Posterior vena cava (tissue), 2 donors: ENCODE results near the gene CHAMP1. TPM values are rescaled to one million over a fixed set of nuclear protein-coding genes. Genes with fewer than 3 reads are reported as not detected.
"Not testable (repeated sequence)": the region's sequence is repeated elsewhere in the genome, so short reads cannot be mapped to it uniquely, and the experiment has no call there.

Experiments used
- DNase-seq: peaks from one replicate; pipeline ENCODE4 v3.0.0-alpha.2; 2020; ENCODE audit warnings: low spot score
- intact Hi-C, 2 donors: fragments of 100-400 bp; cut with DNase I; formaldehyde crosslinking; loops; one replicate each; pipeline versions ENCODE4 v1.14.1 to v1.14.2; 2022 to 2023
- microRNA-seq, 2 donors: library from miRNA; unstranded; fragments of <30 nt; microRNA quantifications; one replicate each; pipeline ENCODE4 v1.2.0, GENCODE V29; 2020 to 2021; ENCODE audit warnings: borderline microRNAs expressed in 2 of 2
- total RNA-seq, 2 donors: library from RNA; stranded (reverse); fragmentation: NEBNext Ultra II Directional; extraction: Animal tissue kit (Norgen Biotek cat#: 25700); gene quantifications; one replicate each; pipeline ENCODE4 v1.2.1, GENCODE V29; 2021
- donor health status: DM: yes; HTN: yes; CAD: no.
- donor health status: DM: yes; HTN: yes; CAD: no.

CHAMP1 gene
- total RNA-seq, 2 donors from 2014 or later: 16.3 to 16.4 TPM

DNA sequence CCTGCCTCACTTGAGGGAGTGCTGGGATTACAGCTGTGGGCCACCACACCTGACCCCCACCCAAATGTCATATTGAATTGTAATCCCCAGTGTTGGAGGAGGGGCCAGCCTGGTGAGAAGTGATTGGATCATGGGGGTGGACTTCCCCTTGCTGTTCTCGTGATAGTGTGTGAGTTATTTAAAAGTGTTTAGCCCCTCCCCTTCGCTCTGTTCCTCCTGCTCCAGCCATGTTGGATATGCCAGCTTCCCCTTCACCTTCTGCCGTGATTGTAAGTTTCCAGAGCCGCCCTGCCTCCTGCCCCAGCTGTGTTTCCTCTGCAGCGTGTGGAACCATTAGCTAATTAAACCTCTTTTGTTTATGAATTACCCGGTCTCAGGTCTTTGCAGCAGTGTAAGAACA lies 13.7 kb downstream of the CHAMP1 start:
- DNase-seq: no peak
- intact Hi-C loops: no loop called here

DNA sequence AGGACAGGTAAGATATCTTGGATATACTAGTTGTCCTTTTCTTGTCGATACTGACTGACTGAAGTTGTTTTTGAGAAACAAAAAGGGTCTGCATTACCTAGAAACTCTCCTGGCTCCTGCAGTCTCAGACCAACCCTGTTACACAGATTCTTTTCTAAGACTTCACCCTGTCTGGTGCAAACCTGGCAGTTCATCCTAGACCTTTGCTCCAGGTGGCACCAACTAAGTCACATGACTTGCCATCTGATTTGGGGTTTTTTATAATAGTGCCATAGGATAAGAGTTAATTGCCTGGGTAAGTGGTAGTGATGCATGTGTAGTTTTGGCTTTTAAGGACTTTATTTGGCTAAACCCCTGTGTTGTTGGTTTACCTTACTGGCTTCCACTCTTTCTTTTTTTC lies 14.3 kb downstream of the CHAMP1 start:
- DNase-seq: no peak
- intact Hi-C loops: no loop called here

- intact Hi-C loops: no loop called here
- DNase-seq: no peak
Observed at GRCh38 chr13:114330086-114330485, 15.8 kb downstream of the CHAMP1 start.

- intact Hi-C loops, DNase-seq: not testable (repeated sequence)
Observed at GRCh38 chr13:114333881-114334280, 19.6 kb downstream of the CHAMP1 start.

DNA sequence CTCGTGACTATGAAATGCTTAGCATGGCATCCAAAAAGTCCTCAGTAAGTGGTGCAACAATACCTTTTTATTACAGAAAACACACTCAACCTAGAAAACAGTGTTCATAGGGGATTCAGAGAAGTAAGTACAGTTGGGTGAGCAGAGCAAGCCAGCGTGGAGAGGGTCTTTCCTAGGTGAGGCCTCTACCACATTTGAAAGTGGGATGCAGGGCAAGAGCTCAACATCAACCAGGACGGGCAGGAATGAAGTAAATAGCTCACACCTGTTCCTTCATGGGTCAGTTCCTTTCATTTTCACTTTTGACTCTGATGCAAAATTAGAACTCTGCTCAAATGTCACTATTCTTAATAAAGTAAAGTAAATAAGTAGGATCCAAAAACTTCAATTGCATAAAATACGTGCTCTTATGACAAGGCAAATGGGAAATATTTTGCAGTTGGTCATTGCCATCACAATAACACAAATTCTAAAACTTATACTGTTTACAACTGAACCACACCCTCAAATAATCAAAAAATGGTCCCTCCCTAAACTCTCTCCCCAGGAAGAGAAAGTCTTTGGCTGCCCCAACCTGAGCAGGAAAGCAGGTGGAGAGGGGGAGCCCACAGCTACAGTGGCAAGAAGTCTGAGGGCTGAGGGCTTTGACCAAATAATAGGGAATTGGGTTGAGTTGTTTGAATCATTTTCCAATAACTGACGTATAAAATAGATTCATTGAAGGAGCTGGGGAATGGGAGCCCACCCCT lies 20.2 kb downstream of the CHAMP1 start:
- DNase-seq: no peak
- intact Hi-C loops: no loop called here

DNA sequence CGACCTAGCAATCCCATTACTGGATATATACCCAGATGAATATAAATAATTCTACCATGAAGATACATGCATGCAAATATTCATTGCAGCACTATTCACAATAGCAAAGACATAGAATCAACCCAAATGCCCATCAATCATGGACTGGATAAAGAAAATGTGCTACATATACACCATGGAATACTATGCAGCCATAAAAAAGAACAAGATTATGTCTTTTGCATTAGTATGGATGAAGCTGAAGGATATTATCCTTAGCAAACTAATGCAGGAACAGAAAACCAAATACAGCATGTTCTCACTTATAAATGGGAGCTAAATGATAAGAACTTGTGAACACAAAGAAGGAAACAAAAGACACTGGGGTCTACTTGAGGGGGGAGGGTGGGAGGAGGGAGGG lies 22.2 kb downstream of the CHAMP1 start:
- DNase-seq, intact Hi-C loops: not testable (repeated sequence)

DNA sequence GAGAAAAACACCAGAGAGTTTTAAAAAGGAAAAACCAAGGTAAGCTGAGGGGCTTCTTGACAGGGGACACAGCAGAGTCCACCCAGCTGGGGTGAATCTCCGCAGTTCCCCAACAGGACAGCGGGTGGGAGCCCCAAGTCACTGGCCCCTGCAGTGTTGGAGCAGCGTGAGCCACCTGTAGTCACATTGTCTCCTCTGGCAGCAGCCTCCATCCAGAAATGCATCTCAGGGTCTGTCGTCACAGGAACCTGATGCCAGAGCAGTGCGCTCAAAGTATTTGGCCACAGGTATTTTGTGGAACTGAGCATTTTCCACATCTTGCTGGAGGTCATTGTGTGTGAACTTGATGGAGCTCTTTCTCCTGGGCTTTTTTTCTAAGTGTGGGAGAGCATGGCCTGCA lies 24.7 kb downstream of the CHAMP1 start:
- DNase-seq: no peak
- intact Hi-C loops: no loop called here

- intact Hi-C loops: no loop called here
- no peak for DNase-seq
Observed at GRCh38 chr13:114339857-114340534, 25.7 kb downstream of the CHAMP1 start.

GRCh38 chr13:114341003-114341777 lies 26.9 kb downstream of the CHAMP1 start:
- intact Hi-C loops: no loop called here
- DNase-seq: no peak

DNA sequence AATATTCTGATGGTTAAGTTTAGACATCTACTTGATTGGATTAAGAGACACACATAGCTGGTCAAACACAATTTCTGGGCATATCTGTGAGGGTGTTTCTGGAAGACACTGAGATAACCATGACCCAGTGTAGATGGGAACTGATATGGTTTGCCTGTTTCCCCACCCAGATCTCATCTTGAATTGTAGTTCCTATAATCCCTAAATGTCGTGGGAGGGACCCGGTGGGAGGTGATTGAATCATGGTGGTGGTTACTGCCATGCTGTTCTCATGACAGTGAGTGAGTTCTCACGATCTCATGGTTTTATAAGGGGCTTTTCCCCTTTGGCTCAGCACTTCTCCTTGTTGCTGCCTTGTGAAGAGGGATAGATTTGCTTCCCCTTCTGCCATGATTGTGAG lies 33.0 kb downstream of the CHAMP1 start:
- DNase-seq, intact Hi-C loops: not testable (repeated sequence)

DNA sequence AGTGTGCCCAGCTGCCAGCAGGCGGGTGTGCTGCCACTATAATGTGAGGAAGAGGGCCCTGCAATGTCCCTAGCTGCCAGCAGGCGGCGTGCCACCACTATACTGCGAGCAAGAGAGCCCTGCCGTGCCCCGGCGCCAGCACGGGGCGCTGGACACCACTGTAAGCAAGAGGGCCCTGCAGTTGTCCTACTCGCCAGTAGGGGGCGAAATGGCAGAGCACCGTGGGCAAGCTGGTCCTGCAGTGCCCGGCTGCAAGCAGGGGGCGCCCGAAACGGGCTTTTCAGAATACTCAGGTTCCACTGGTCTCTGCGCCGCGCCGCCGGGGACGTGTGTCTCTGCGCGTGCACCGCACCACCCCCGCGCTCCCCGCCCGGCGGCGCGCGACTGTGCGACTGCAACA lies 38.5 kb downstream of the CHAMP1 start:
- DNase-seq, intact Hi-C loops: not testable (repeated sequence)

DNA sequence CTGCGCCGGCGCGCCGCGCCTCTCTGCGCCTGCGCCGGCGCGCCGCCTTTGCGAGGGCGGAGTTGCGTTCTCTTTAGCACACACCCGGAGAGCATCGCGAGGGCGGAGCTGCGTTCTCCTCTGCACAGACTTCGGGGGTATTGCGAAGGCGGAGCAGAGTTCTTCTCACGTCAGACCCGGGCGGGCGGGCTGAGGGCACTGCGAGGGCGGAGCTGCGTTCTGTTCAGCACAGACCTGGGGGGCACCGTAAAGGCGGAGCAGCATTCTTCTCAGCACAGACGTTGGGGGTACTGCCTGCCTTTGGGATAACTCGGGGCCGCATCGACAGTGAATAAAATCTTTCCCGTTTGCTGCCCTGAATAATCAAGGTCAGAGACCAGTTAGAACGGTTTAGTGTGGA lies 39.1 kb downstream of the CHAMP1 start:
- intact Hi-C loops: not testable (repeated sequence)

More for the DNA sequence above, 39.1 kb downstream of the CHAMP1 start:
- not testable (repeated sequence) for DNase-seq

Small RNAs within 50 kb of the gene (microRNA-seq; reads per million reads assigned to microRNA genes)
- 0 reads per million in 2 donors for gene MIR4502

Other genes starting within 250 kb of the CHAMP1 start
- 10 to 100 TPM; 28.8 to 30.1 TPM for gene RASA3, start 181.9 kb upstream of the CHAMP1 start, total RNA-seq
- gene CFAP97D2, start 135.2 kb upstream of the CHAMP1 start, total RNA-seq: not detected
- gene CDC16, start 79.6 kb upstream of the CHAMP1 start, total RNA-seq: 10 to 100 TPM; 46.8 TPM
- 10 to 100 TPM; 35.2 to 36.7 TPM for gene UPF3A, start 32.9 kb upstream of the CHAMP1 start, total RNA-seq